SU-DHL-6 (cell line): Measurements from ENCODE around the gene WWOX.

Source experiments
- H2AFZ ChIP-seq: fragments of 200-600 bp; sonication (generic); 2 replicates; pipeline ENCODE4 v1.6.1; 2014; ENCODE audit warnings: low read depth, mild to moderate bottlenecking, moderate library complexity, mixed read lengths, antibody characterized with exemption, low read length; ENCODE audit not compliant: severe bottlenecking
- H3F3A ChIP-seq: fragments of 200-600 bp; shearing (Covaris generic); 2 replicates; pipeline ENCODE4 v1.6.0; 2016; ENCODE audit warnings: antibody characterized with exemption, mild to moderate bottlenecking; ENCODE audit not compliant: insufficient read depth
- H3K27ac ChIP-seq: fragments of 200-600 bp; sonication (generic); 2 replicates; pipeline ENCODE4 v1.5.1; 2016; ENCODE audit warnings: low read depth, mild to moderate bottlenecking, low read length, moderate library complexity, mixed read lengths
- H3K27me3 ChIP-seq: fragments of 200-600 bp; sonication (generic), shearing (Covaris generic); 2 replicates; pipeline ENCODE4 v1.6.0; 2014; ENCODE audit warnings: mild to moderate bottlenecking, low read length
- H3K36me3 ChIP-seq: fragments of 200-600 bp; sonication (generic); 2 replicates; pipeline ENCODE4 v1.6.1; 2014; ENCODE audit warnings: mild to moderate bottlenecking, low read length, mixed read lengths
- H3K4me2 ChIP-seq: fragments of 300-600, 200-600 bp; shearing (Covaris generic), sonication (generic); 2 replicates; pipeline ENCODE4 v1.6.0; 2014; ENCODE audit warnings: low read length, low read depth, mild to moderate bottlenecking; ENCODE audit not compliant: poor library complexity, severe bottlenecking
- H3K4me3 ChIP-seq: fragments of 200-600 bp; sonication (generic); 2 replicates; pipeline ENCODE4 v1.5.1; 2014; ENCODE audit warnings: antibody characterized with exemption, low read length, mild to moderate bottlenecking, mixed read lengths; ENCODE audit not compliant: insufficient read depth, poor library complexity, severe bottlenecking
- H3K79me2 ChIP-seq: fragments of 200-600 bp; sonication (generic); 2 replicates; pipeline ENCODE4 v1.6.1; 2014; ENCODE audit warnings: mild to moderate bottlenecking, low read length, moderate library complexity; ENCODE audit not compliant: insufficient read depth
- H3K9ac ChIP-seq: fragments of 200-600 bp; sonication (generic); 2 replicates; pipeline ENCODE4 v1.7.0; 2014; ENCODE audit warnings: mild to moderate bottlenecking, low read length
- H3K9me2 ChIP-seq: fragments of 200-600 bp; sonication (generic); replicated peaks from 2 replicates; pipeline ENCODE4 v1.6.1; 2014; ENCODE audit warnings: low read length; ENCODE audit not compliant: insufficient read depth
- H3K9me3 ChIP-seq: fragments of 200-600 bp; sonication (generic); 2 replicates; pipeline ENCODE4 v1.6.1; 2014; ENCODE audit warnings: low read length, mixed read lengths; ENCODE audit not compliant: insufficient read depth
- H4K20me1 ChIP-seq: fragments of 200-600 bp; sonication (generic); 2 replicates; pipeline ENCODE4 v1.6.1; 2014; ENCODE audit warnings: low read depth, mild to moderate bottlenecking, antibody characterized with exemption, low read length, moderate library complexity, mixed read lengths
- CTCF ChIP-seq: fragments of 200-600 bp; sonication (generic); IDR thresholded peaks from one replicate; pipeline ENCODE4 v1.5.1; 2017; ENCODE audit warnings: antibody characterized with exemption, mild to moderate bottlenecking, low read length, moderate library complexity; ENCODE audit not compliant: insufficient read depth, poor library complexity, severe bottlenecking
- EZH2phosphoT487 ChIP-seq: fragments of 200-600 bp; sonication (generic), shearing (Covaris generic); conservative IDR thresholded peaks from 2 replicates; pipeline ENCODE4 v1.6.1; 2018; ENCODE audit warnings: mild to moderate bottlenecking, antibody characterized with exemption, low read length, moderate library complexity, mixed read lengths

The WWOX gene

GRCh38 chr16:78284957-78285434 lies 185.5 kb downstream of the WWOX start:
- H2AFZ ChIP-seq: no peak overlapping the region
- no peaks in the 10 kb centered on the region for H3K9me3 ChIP-seq
- no peaks in the 10 kb centered on the region for H3F3A ChIP-seq
- H3K27me3 ChIP-seq: no peaks in the 10 kb centered on the region
- H3K36me3 ChIP-seq: no peaks in the 10 kb centered on the region
- H3K27ac ChIP-seq: no peak overlapping the region
- no peak for TF ChIP-seq EZH2phosphoT487
- TF ChIP-seq CTCF: no peak
- no peak overlapping the region for H3K9ac ChIP-seq
- H4K20me1 ChIP-seq: no peaks in the 10 kb centered on the region
- H3K4me2 ChIP-seq: no peak overlapping the region
- H3K4me3 ChIP-seq: no peak overlapping the region
- no peaks in the 10 kb centered on the region for H3K79me2 ChIP-seq
- no peaks in the 10 kb centered on the region for H3K9me2 ChIP-seq

GRCh38 chr16:78285437-78285922 lies 186.0 kb downstream of the WWOX start:
- H3K9me2 ChIP-seq: no peaks in the 10 kb centered on the region
- no peaks in the 10 kb centered on the region for H3K9me3 ChIP-seq
- no peak overlapping the region for H3K27ac ChIP-seq
- no peak for TF ChIP-seq CTCF
- no peak for TF ChIP-seq EZH2phosphoT487
- no peaks in the 10 kb centered on the region for H3F3A ChIP-seq
- H4K20me1 ChIP-seq: no peaks in the 10 kb centered on the region
- H3K4me2 ChIP-seq: no peak overlapping the region
- no peaks in the 10 kb centered on the region for H3K36me3 ChIP-seq
- no peak overlapping the region for H3K4me3 ChIP-seq
- H3K27me3 ChIP-seq: no peaks in the 10 kb centered on the region
- H3K9ac ChIP-seq: no peak overlapping the region
- H3K79me2 ChIP-seq: no peaks in the 10 kb centered on the region
- no peak overlapping the region for H2AFZ ChIP-seq

GRCh38 chr16:78286065-78286464 lies 186.6 kb downstream of the WWOX start:
- H3F3A ChIP-seq: no peaks in the 10 kb centered on the region
- H3K27ac ChIP-seq: no peak overlapping the region
- H3K79me2 ChIP-seq: no peaks in the 10 kb centered on the region
- TF ChIP-seq CTCF: no peak
- no peak for TF ChIP-seq EZH2phosphoT487
- H2AFZ ChIP-seq: no peak overlapping the region
- no peaks in the 10 kb centered on the region for H4K20me1 ChIP-seq
- no peaks in the 10 kb centered on the region for H3K27me3 ChIP-seq
- H3K4me2 ChIP-seq: no peak overlapping the region
- H3K4me3 ChIP-seq: no peak overlapping the region
- H3K9me3 ChIP-seq: no peaks in the 10 kb centered on the region
- H3K36me3 ChIP-seq: no peaks in the 10 kb centered on the region
- H3K9ac ChIP-seq: no peak overlapping the region
- no peaks in the 10 kb centered on the region for H3K9me2 ChIP-seq

GRCh38 chr16:78288888-78289287 lies 189.4 kb downstream of the WWOX start:
- Histone ChIP-seq H3K27ac (no peak overlapping the region), H2AFZ (no peak overlapping the region), H3F3A (no peaks in the 10 kb centered on the region), H3K9me3 (no peaks in the 10 kb centered on the region), H3K4me2 (no peak overlapping the region), H3K9me2 (no peaks in the 10 kb centered on the region), H3K79me2 (no peaks in the 10 kb centered on the region), H3K9ac (no peak overlapping the region), H3K27me3 (no peaks in the 10 kb centered on the region), H4K20me1 (no peaks in the 10 kb centered on the region), H3K36me3 (no peaks in the 10 kb centered on the region), H3K4me3 (no peak overlapping the region)
- TF ChIP-seq CTCF: no peak
- TF ChIP-seq EZH2phosphoT487: no peak
